SK-N-SH treated with all-trans-retinoic acid at 6 μM for 48 hours (cell line): ENCODE results near the gene FOSB.

Experiments
- ATAC-seq: fragments of 200-7000 bp; cut with Tn5 transposase; 3 replicates; pipeline ENCODE4 v1.9.1; 2020; ENCODE audit warnings: mild to moderate bottlenecking, moderate library complexity
- ARNTL ChIP-seq: fragments of 450-650 bp; formaldehyde crosslinking; IDR thresholded peaks from 2 replicates; pipeline ENCODE4 v1.5.0; 2020; ENCODE audit warnings: low read depth, mild to moderate bottlenecking, moderate library complexity, borderline replicate concordance
- BACH2 ChIP-seq: fragments of 250-450 bp; sonication (Bioruptor Pico); IDR thresholded peaks from 2 replicates; pipeline ENCODE4 v1.9.0; 2021; ENCODE audit warnings: mild to moderate bottlenecking, borderline replicate concordance
- CREB5 ChIP-seq: fragments of 250-450 bp; sonication (Bioruptor Pico); IDR thresholded peaks from 2 replicates; pipeline ENCODE4 v1.5.1; 2020; ENCODE audit warnings: low read depth, mild to moderate bottlenecking, moderate library complexity
- CSDC2 ChIP-seq: fragments of 250-450 bp; sonication (Bioruptor Pico); IDR thresholded peaks from 2 replicates; pipeline ENCODE4 v1.5.0; 2020; ENCODE audit warnings: mild to moderate bottlenecking, moderate library complexity
- ESRRG ChIP-seq: fragments of 250-450 bp; sonication (Bioruptor Pico); IDR thresholded peaks from 2 replicates; pipeline ENCODE4 v1.6.1; 2021; ENCODE audit warnings: mild to moderate bottlenecking
- GLIS3 ChIP-seq: fragments of 250-450 bp; sonication (Bioruptor Pico); IDR thresholded peaks from 2 replicates; pipeline ENCODE4 v1.5.0; 2020; ENCODE audit warnings: mild to moderate bottlenecking, moderate library complexity
- ISL1 ChIP-seq: fragments of 250-450 bp; sonication (Bioruptor Pico); IDR thresholded peaks from 2 replicates; pipeline ENCODE4 v2.1.2; 2022; ENCODE audit warnings: mild to moderate bottlenecking, moderate library complexity
- OSR1 ChIP-seq: fragments of 250-450 bp; sonication (Bioruptor Pico); IDR thresholded peaks from 2 replicates; pipeline ENCODE4 v1.8.0; 2022; ENCODE audit warnings: moderate library complexity, mild to moderate bottlenecking, inconsistent platforms
- PATZ1 ChIP-seq: fragments of 250-450 bp; sonication (Bioruptor Pico); IDR thresholded peaks from 2 replicates; pipeline ENCODE4 v1.8.0; 2020; ENCODE audit warnings: mild to moderate bottlenecking, moderate library complexity, borderline replicate concordance
- POU6F1 ChIP-seq: fragments of 250-450 bp; sonication (Bioruptor Pico); IDR thresholded peaks from 2 replicates; pipeline ENCODE4 v1.8.0; 2021; ENCODE audit warnings: low read depth, mild to moderate bottlenecking, moderate library complexity, borderline replicate concordance
- PPARA ChIP-seq: fragments of 250-450 bp; sonication (Bioruptor Pico); IDR thresholded peaks from 2 replicates; pipeline ENCODE4 v1.5.0; 2020; ENCODE audit warnings: mild to moderate bottlenecking, borderline replicate concordance
- RARB ChIP-seq: fragments of 250-450 bp; sonication (Bioruptor Pico); IDR thresholded peaks from 2 replicates; pipeline ENCODE4 v1.8.0; 2021; ENCODE audit warnings: mild to moderate bottlenecking, moderate library complexity
- SNAI2 ChIP-seq: fragments of 250-450 bp; sonication (Bioruptor Pico); IDR thresholded peaks from 2 replicates; pipeline ENCODE4 v1.5.0; 2020; ENCODE audit warnings: mild to moderate bottlenecking, moderate library complexity
- TCF4 ChIP-seq: fragments of 250-450 bp; sonication (Bioruptor Pico); IDR thresholded peaks from 2 replicates; pipeline ENCODE4 v1.8.0; 2021; ENCODE audit warnings: mild to moderate bottlenecking, moderate library complexity, borderline replicate concordance
- TSHZ2 ChIP-seq: fragments of 250-450 bp; sonication (Bioruptor Pico); IDR thresholded peaks from 2 replicates; pipeline ENCODE4 v1.5.0; 2020; ENCODE audit warnings: mild to moderate bottlenecking, moderate library complexity
- ZC3H10 ChIP-seq: fragments of 250-450 bp; sonication (Bioruptor Pico); IDR thresholded peaks from 2 replicates; pipeline ENCODE4 v1.5.1; 2021; ENCODE audit warnings: mild to moderate bottlenecking, moderate library complexity
- ZFP30 ChIP-seq: fragments of 450-650 bp; formaldehyde crosslinking; IDR thresholded peaks from 2 replicates; pipeline ENCODE4 v1.5.0; 2022; ENCODE audit warnings: mild to moderate bottlenecking, moderate library complexity
- ZNF70 ChIP-seq: fragments of 450-650 bp; formaldehyde crosslinking; IDR thresholded peaks from 2 replicates; pipeline ENCODE4 v1.5.0; 2020; ENCODE audit warnings: mild to moderate bottlenecking, moderate library complexity
- ZNF8 ChIP-seq: fragments of 450-650 bp; formaldehyde crosslinking; IDR thresholded peaks from 2 replicates; pipeline ENCODE4 v1.5.0; 2020; ENCODE audit warnings: mild to moderate bottlenecking, moderate library complexity

FOSB gene

GRCh38 chr19:45470762-45471081 lies 2.9 kb downstream of the FOSB start:
- no peak for TF ChIP-seq ZNF8 (CRISPR knock-in tag)
- TF ChIP-seq PATZ1 (CRISPR knock-in tag), result no peak
- no peak for TF ChIP-seq TSHZ2
- TF ChIP-seq ESRRG (CRISPR knock-in tag), result no peak
- no peak for TF ChIP-seq OSR1
- TF ChIP-seq CREB5 (CRISPR knock-in tag), result no peak
- no peak for TF ChIP-seq CSDC2 (CRISPR knock-in tag)
- no peak for TF ChIP-seq TCF4 (CRISPR knock-in tag)
- TF ChIP-seq BACH2, result no peak
- TF ChIP-seq ISL1 (CRISPR knock-in tag), result no peak
- TF ChIP-seq RARB (CRISPR knock-in tag), result no peak
- TF ChIP-seq POU6F1 (CRISPR knock-in tag), result no peak
- no peak for TF ChIP-seq PPARA (CRISPR knock-in tag)
- no peak for TF ChIP-seq ARNTL
- no peak for TF ChIP-seq ZFP30
- no peak for TF ChIP-seq ZNF70 (CRISPR knock-in tag)
- no peak for TF ChIP-seq SNAI2 (CRISPR knock-in tag)
- no peak for TF ChIP-seq ZC3H10
- no peak for ATAC-seq

GRCh38 chr19:45471111-45471930 lies 3.5 kb downstream of the FOSB start:
- no peak for ATAC-seq
- TF ChIP-seq OSR1 (no peak), CREB5 (CRISPR knock-in tag) (no peak), PATZ1 (CRISPR knock-in tag) (0 out of 2 replicates have a peak, but pooled peaks have one; percentile 19)

- TF ChIP-seq RARB (CRISPR knock-in tag) (no peak), GLIS3 (CRISPR knock-in tag) (0 out of 2 replicates have a peak, but pooled peaks have one; percentile 37)
- ATAC-seq, result no peak
Observed at GRCh38 chr19:45471931-45472562, 4.3 kb downstream of the FOSB start.
